ENCODE data around the gene PTPRN2.

Gene PTPRN2

GRCh38 chr7:157801113-157801512 lies 786.5 kb downstream of the PTPRN2 start:
- TF ChIP-seq CTCF (IDR thresholded peaks at IDR 0.05): no peak
- Histone ChIP-seq H3K4me3 (no peak overlapping the region), H3K27ac (no peak overlapping the region)
- no peak for DNase-seq (ENCODE audit: low spot score)

- TF ChIP-seq CTCF (IDR thresholded peaks at IDR 0.05): no peak
These were observed 787.3 kb downstream of the PTPRN2 start for GRCh38 chr7:157800281-157800680.

GRCh38 chr7:157799076-157799685 lies 788.4 kb downstream of the PTPRN2 start:
- no peak overlapping the region for H3K27ac ChIP-seq
- no peak for DNase-seq (ENCODE audit: low spot score)
- no peak for TF ChIP-seq CTCF (IDR thresholded peaks at IDR 0.05)

More at GRCh38 chr7:157800281-157800680, 787.3 kb downstream of the PTPRN2 start:
- DNase-seq (ENCODE audit: low spot score): no peak
- H3K27ac ChIP-seq: no peak overlapping the region
- no peak overlapping the region for H3K4me3 ChIP-seq

GRCh38 chr7:157797361-157797760 lies 790.3 kb downstream of the PTPRN2 start:
- no peak overlapping the region for H3K27ac ChIP-seq
- no peak for TF ChIP-seq CTCF (IDR thresholded peaks at IDR 0.05)
- no peak for DNase-seq (ENCODE audit: low spot score)
- no peak overlapping the region for H3K4me3 ChIP-seq

More at GRCh38 chr7:157799076-157799685, 788.4 kb downstream of the PTPRN2 start:
- no peak overlapping the region for H3K4me3 ChIP-seq

- no peak for TF ChIP-seq CTCF (IDR thresholded peaks at IDR 0.05)
- Histone ChIP-seq H3K4me3 (no peak overlapping the region), H3K27ac (no peak overlapping the region)
- no peak for DNase-seq (ENCODE audit: low spot score)
These were observed 790.8 kb downstream of the PTPRN2 start for GRCh38 chr7:157796846-157797245.

- Histone ChIP-seq H3K27ac (no peak overlapping the region), H3K4me3 (no peak overlapping the region)
- DNase-seq (ENCODE audit: low spot score): no peak
- TF ChIP-seq CTCF (IDR thresholded peaks at IDR 0.05): no peak
These were observed 792.0 kb downstream of the PTPRN2 start for GRCh38 chr7:157795643-157796042.

- H3K4me3 ChIP-seq: no peak overlapping the region
- no peak for DNase-seq (ENCODE audit: low spot score)
- no peak overlapping the region for H3K27ac ChIP-seq
- no peak for TF ChIP-seq CTCF (IDR thresholded peaks at IDR 0.05)
These were observed 792.4 kb downstream of the PTPRN2 start for GRCh38 chr7:157795199-157795598.
